C4-2B (cell line): ENCODE data around the gene RPRD1A.
"Not testable (repeated sequence)": the region's sequence is repeated elsewhere in the genome, so short reads cannot be mapped to it uniquely, and the experiment has no call there.

Source experiments
- H3K27ac ChIP-seq: fragments of 450-650 bp; 2 replicates; pipeline ENCODE4 v1.5.1; 2017
- ZFX ChIP-seq: fragments of 450-650 bp; IDR thresholded peaks from 2 replicates; pipeline ENCODE4 v1.6.1; 2017
- TF ChIP-seq, protein P1 (sequence below): fragments of 450-650 bp; conservative IDR thresholded peaks from 2 replicates; pipeline ENCODE4 v1.5.1; 2017; ENCODE audit warnings: mild to moderate bottlenecking

RPRD1A gene

DNA sequence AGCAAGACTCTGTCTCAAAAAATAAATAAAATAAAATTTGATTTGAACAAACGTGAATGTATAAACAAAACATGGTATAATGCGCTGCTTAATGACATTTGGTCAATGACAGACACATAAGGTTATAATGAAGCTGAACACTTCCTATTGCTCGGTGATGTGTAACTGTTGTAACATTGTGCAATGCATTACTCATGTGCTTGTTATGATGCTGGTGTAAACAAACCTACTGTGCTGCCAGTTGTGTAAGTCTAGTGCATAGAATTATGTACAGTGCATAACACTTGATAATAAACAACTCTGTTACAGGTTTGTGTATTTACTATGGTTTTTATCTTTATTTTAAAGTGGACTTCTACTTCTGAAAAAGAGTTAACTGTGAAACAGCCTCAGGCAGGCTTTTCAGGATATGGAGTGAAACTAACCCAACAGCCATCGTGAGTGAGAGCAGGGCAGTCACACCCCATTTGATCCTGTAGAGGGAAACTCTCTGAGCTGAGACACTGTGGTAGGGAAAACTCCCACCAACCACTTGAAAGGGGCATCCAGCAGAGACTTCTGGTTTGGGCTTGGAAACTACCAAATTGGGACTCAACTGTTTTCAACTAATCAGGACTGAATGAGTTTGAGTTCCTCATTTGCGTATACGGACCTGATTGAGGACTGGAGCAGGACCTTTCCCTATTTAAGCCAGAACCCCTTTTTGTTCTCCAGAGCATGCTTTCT is 8.7 kb upstream of the RPRD1A start:
- TF ChIP-seq ZFX: no peak
- TF ChIP-seq, protein P1, sequence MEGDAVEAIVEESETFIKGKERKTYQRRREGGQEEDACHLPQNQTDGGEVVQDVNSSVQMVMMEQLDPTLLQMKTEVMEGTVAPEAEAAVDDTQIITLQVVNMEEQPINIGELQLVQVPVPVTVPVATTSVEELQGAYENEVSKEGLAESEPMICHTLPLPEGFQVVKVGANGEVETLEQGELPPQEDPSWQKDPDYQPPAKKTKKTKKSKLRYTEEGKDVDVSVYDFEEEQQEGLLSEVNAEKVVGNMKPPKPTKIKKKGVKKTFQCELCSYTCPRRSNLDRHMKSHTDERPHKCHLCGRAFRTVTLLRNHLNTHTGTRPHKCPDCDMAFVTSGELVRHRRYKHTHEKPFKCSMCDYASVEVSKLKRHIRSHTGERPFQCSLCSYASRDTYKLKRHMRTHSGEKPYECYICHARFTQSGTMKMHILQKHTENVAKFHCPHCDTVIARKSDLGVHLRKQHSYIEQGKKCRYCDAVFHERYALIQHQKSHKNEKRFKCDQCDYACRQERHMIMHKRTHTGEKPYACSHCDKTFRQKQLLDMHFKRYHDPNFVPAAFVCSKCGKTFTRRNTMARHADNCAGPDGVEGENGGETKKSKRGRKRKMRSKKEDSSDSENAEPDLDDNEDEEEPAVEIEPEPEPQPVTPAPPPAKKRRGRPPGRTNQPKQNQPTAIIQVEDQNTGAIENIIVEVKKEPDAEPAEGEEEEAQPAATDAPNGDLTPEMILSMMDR: no peak
- no peak overlapping the region for H3K27ac ChIP-seq

DNA sequence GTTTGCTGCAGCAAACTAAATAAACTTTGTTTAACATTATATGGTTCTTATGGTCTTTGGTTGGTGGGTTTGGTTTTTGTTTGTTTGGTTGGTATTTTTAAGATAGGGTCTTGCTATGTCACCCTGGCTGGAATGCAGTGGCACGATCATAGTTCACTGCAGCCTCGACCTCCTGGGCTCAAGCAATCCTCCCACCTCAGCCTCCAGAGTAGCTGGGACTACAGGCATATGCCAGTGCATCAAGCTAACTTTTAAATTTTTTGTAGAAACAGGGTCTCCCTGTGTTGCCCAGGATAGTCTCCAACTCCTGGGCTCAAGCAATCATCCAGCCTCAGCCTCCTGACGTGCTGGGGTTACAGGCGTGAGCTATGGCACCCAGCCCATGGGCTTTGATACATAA is 7.1 kb upstream of the RPRD1A start:
- no peak overlapping the region for H3K27ac ChIP-seq
- TF ChIP-seq ZFX: no peak
- TF ChIP-seq, protein P1: no peak

DNA sequence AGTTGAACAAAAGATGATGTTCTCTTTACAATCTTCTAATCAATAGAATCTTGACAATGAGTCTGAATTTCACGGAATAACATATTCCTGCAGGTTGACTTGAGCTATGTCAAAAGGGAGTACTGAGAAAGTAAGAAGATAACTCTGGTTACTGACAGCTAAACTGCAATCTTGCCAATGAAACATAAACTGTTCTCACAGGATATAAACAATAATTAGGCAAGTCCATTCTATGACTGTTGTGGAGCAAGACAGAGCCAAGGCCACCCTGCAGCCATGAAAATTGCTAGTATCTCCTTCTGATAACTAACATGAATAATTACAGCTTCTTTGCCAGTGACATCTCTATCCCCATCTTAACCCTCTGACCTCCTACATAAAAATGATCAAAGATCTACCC is 6.3 kb upstream of the RPRD1A start:
- H3K27ac ChIP-seq: no peak overlapping the region
- TF ChIP-seq ZFX: no peak
- TF ChIP-seq, protein P1: no peak

DNA sequence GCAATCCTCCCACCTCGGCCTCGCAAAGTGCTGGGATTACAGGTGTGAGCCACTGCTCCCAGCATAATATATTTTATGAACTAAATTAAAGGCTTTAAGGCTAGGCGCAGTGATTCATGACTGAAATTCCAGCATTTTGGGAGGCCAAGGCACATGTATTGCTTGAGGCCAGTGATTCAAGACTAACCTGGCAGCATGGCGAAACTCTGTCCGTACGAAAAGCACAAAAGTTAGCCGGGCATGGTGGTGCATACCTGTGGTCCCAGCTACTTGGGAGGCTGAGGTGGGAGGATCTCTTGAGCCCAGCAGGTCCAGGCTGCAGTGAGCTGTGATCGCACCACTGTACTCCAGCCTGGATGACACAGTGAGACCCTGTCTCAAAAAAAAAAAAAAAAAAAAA is 5.0 kb upstream of the RPRD1A start:
- H3K27ac ChIP-seq: not testable (repeated sequence)

DNA sequence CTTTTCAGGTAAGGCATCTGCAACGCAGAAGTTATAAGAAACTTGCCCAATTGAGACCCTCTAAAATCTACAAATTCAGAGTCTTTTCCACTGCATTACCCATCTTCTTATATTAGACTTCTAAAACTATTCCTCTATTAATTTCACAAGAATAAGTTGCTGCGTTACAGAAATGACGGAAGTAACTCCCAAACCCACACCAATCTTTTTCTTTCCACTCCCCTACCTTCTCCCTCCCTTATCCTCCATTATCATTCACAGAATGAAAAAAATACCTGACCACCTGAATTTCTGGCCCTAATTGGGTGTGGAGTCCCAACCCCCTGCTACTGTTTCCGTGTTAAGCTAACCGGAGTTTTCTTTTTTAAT is 689 bp downstream of the RPRD1A start:
- TF ChIP-seq, protein P1: no peak
- no peak for TF ChIP-seq ZFX
- peak overlapping the region; percentile 92 for H3K27ac ChIP-seq

DNA sequence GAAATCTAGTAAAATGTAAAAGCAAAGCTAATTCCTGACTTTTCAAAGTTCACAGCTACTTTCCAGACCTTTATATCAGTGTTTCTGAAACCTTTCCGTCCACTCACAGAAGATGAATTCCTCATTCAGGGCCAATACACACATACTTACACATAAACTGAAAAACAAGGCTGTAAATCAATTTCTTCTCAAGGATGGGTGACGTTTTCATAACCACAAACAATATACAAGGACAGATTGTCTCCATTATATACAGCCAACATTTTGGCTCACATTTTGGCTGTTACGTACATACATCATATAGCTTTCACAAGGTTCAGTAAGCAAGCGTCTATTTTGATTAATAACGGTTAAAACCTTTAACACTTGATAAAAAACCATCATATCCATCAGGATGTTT is 1.4 kb downstream of the RPRD1A start:
- TF ChIP-seq, protein P1: no peak
- no peak for TF ChIP-seq ZFX
- no peak overlapping the region for H3K27ac ChIP-seq

DNA sequence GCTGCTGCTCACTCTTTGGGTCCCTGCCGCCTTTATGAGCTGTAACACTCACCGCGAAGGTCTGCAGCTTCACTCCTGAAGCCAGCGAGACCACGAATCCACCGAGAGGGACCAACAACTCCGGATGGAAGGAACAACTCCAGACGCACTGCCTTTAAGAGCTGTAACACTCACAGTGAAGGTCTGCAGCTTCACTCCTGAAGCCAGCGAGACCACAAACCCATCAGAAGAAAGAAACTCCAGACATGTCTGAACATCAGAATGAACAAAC is 2.6 kb downstream of the RPRD1A start:
- H3K27ac ChIP-seq: not testable (repeated sequence)

DNA sequence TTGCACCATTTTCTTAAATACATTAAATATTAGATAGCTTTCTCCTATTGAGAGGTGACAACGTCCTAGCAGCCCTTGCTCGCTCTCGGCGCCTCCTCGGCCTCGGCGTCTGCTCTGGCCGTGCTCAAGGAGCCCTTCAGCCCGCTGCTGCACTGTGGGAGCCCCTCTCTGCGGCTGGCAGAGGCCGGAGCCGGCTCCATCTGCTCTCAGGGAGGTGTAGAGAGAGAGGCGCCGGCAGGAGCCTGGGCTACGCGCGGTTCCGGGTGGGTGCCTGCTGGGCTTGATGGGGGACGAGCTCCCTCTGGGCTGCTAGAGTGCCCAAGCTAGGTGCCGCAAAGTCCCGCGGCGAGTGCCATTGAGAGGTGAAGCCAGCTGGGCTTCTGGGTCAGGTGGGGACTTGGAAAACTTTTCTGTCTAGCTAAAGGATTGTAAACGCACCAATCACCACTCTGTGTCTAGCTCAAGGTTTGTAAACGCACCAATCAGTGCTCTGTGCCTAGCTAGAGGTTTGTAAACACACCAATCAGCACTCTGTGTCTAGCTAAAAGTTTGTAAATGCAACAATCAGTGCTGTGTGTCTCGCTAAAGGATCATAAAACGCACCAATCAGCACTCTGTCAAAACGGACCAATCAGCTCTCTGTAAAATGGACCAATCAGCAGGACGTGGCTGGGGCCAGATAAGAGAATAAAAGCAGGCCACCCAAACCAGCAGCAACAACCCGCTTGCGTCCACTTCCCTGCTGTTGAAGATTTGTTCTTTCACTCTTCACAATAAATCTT is 3.1 kb downstream of the RPRD1A start:
- TF ChIP-seq ZFX: no peak
- TF ChIP-seq, protein P1: no peak
- no peak overlapping the region for H3K27ac ChIP-seq
